GM12878 (cell line): ENCODE results near the gene CDYL2. TPM values are rescaled to one million over a fixed set of nuclear protein-coding genes. Genes with fewer than 3 reads are reported as not detected.

Experiments
- ATAC-seq: fragments of 200-7000 bp; cut with Tn5 transposase; 3 replicates; pipeline ENCODE4 v1.9.1; 2020; ENCODE audit warnings: mild to moderate bottlenecking, moderate library complexity
- BruUV-seq: library from RNA; stranded (reverse); fragments of 400-500 nt; replicated peaks from 2 replicates; lab custom pipeline; 2021; lab: Mats Ljungman, UMichigan
- CTCF ChIA-PET: fragments of 300-600 bp; sonication (Branson Sonifier 250); formaldehyde crosslinking; extraction: SDS; loops from one replicate; lab custom pipeline; 2021; ENCODE audit warnings: inconsistent platforms; lab: Yijun Ruan, JAX
- POLR2A ChIA-PET: fragments of 350-600 bp; formaldehyde crosslinking; extraction: SDS; loops from one replicate; lab custom pipeline; 2021; ENCODE audit warnings: inconsistent platforms; lab: Charles Lee
- RAD21 ChIA-PET: fragments of 300-600 bp; sonication (Branson Sonifier 250); formaldehyde crosslinking; loops from one replicate; lab custom pipeline; 2023; ENCODE audit warnings: antibody characterized with exemption; ENCODE audit not compliant: unreplicated experiment; lab: Charles Lee
- SMC1A ChIA-PET: fragments of 300-600 bp; sonication (Branson Sonifier 250); formaldehyde crosslinking; loops from one replicate; lab custom pipeline; 2023; ENCODE audit not compliant: unreplicated experiment, uncharacterized antibody; lab: Charles Lee
- DNase-seq: peaks from one replicate; pipeline ENCODE4 v3.0.0-alpha.2; 2011; ENCODE audit warnings: low read depth, low spot score
- FAIRE-seq: peaks from 3 replicates; lab custom pipeline; 2011; peaks lifted over from hg19 to GRCh38; lab: Jason Lieb, UNC
- H2AFZ ChIP-seq: 2 replicates; pipeline ENCODE4 v1.6.0; 2011; ENCODE audit warnings: low read depth, low read length, control low read depth; ENCODE audit not compliant: control insufficient read depth
- H3K27ac ChIP-seq: 2 replicates; pipeline ENCODE4 v1.5.1; 2011; ENCODE audit warnings: control low read depth; ENCODE audit not compliant: control insufficient read depth, insufficient read depth
- H3K27me3 ChIP-seq, 2 experiments: replicated peaks in 1 of 2; 2 replicates each; pipeline versions ENCODE4 v1.6.0 to v1.6.1; 2011; ENCODE audit warnings: low read length in 1 of 2; ENCODE audit not compliant: control insufficient read depth in 2 of 2, insufficient read depth in 2 of 2
- H3K36me3 ChIP-seq, 2 experiments: 2 replicates each; pipeline ENCODE4 v1.5.1; 2011; ENCODE audit warnings: low read length in 1 of 2; ENCODE audit not compliant: control insufficient read depth in 2 of 2, insufficient read depth in 2 of 2
- H3K4me1 ChIP-seq: 2 replicates; pipeline ENCODE4 v1.6.1; 2011; ENCODE audit warnings: mild to moderate bottlenecking, low read length, moderate library complexity, mixed read lengths; ENCODE audit not compliant: control insufficient read depth, insufficient read depth
- H3K4me2 ChIP-seq: 2 replicates; pipeline ENCODE4 v1.6.0; 2011; ENCODE audit warnings: control low read depth; ENCODE audit not compliant: control insufficient read depth, insufficient read depth
- H3K4me3 ChIP-seq: fragments of 200-600 bp; sonication (generic); 2 replicates; pipeline ENCODE4 v1.5.1; 2016
- H3K79me2 ChIP-seq: 2 replicates; pipeline ENCODE4 v1.6.0; 2011; ENCODE audit warnings: low read length; ENCODE audit not compliant: control insufficient read depth, insufficient read depth
- H3K9ac ChIP-seq: 2 replicates; pipeline ENCODE4 v1.8.0; 2011; ENCODE audit warnings: low read length, control low read depth, mixed read lengths; ENCODE audit not compliant: control insufficient read depth, insufficient read depth
- H3K9me3 ChIP-seq: replicated peaks from 3 replicates; pipeline ENCODE4 v1.5.1; 2011; ENCODE audit warnings: mild to moderate bottlenecking, low read length; ENCODE audit not compliant: control insufficient read depth, insufficient read depth
- H4K20me1 ChIP-seq: 2 replicates; pipeline ENCODE4 v1.6.0; 2011; ENCODE audit not compliant: control insufficient read depth, insufficient read depth
- BRCA1 ChIP-seq: IDR thresholded peaks from 2 replicates; pipeline ENCODE4 v1.6.1; 2011; ENCODE audit warnings: low read depth, low read length, improper control_type of control experiment
- CEBPZ ChIP-seq: fragments of 150-350 bp; IDR thresholded peaks from 2 replicates; pipeline ENCODE4 v1.6.1; 2016; ENCODE audit warnings: low read depth, low read length
- E4F1 ChIP-seq: fragments of 450-650 bp; IDR thresholded peaks from 2 replicates; pipeline ENCODE4 v1.6.1; 2018; ENCODE audit warnings: borderline replicate concordance, mild to moderate bottlenecking; ENCODE audit not compliant: partially characterized antibody
- EGR1 ChIP-seq, 2 experiments: IDR thresholded peaks; 1 replicate in 1 of 2; 2 replicates in 1 of 2; pipeline ENCODE4 v1.6.1; 2011 to 2012; ENCODE audit warnings: low read depth in 2 of 2, low read length in 2 of 2, borderline replicate concordance in 1 of 2, mild to moderate bottlenecking in 1 of 2, moderate library complexity in 1 of 2
- EP300 ChIP-seq, 2 experiments: fragments of 150-350 bp in 1 of 2; IDR thresholded peaks; 2 replicates each; pipeline ENCODE4 v1.6.1; 2011 to 2012; ENCODE audit warnings: low read depth in 2 of 2, low read length in 2 of 2, borderline replicate concordance in 1 of 2, improper control_type of control experiment in 1 of 2, inconsistent platforms in 1 of 2; ENCODE audit not compliant: control insufficient read depth in 1 of 2
- HDGF ChIP-seq: fragments of 450-650 bp; IDR thresholded peaks from 2 replicates; pipeline ENCODE4 v1.6.1; 2016; ENCODE audit warnings: antibody characterized with exemption
- IKZF1 ChIP-seq: fragments of 450-650 bp; conservative IDR thresholded peaks from 2 replicates; pipeline ENCODE4 v1.6.1; 2017; ENCODE audit warnings: antibody characterized with exemption, mild to moderate bottlenecking
- JUNB ChIP-seq: IDR thresholded peaks from 2 replicates; pipeline ENCODE4 v1.6.1; 2016; ENCODE audit warnings: antibody characterized with exemption, mild to moderate bottlenecking
- PBX3 ChIP-seq: IDR thresholded peaks from 2 replicates; pipeline ENCODE4 v1.6.1; 2011; ENCODE audit warnings: mild to moderate bottlenecking, low read depth, low read length, moderate library complexity; ENCODE audit not compliant: insufficient replicate concordance
- PKNOX1 ChIP-seq: fragments of 450-650 bp; IDR thresholded peaks from 2 replicates; pipeline ENCODE4 v1.6.1; 2016; ENCODE audit warnings: mild to moderate bottlenecking
- RFX5 ChIP-seq: IDR thresholded peaks from 2 replicates; pipeline ENCODE4 v1.6.1; 2011; ENCODE audit warnings: low read depth, low read length, improper control_type of control experiment
- RUNX3 ChIP-seq: IDR thresholded peaks from 2 replicates; pipeline ENCODE4 v1.6.1; 2012; ENCODE audit warnings: low read length, inconsistent platforms
- TAF1 ChIP-seq: IDR thresholded peaks from 2 replicates; pipeline ENCODE4 v1.6.1; 2011; ENCODE audit warnings: mild to moderate bottlenecking, low read depth, low read length, borderline replicate concordance
- TCF3 ChIP-seq: IDR thresholded peaks from 2 replicates; pipeline ENCODE4 v1.6.1; 2012; ENCODE audit warnings: low read depth, mild to moderate bottlenecking, low read length, borderline replicate concordance; ENCODE audit not compliant: insufficient read depth
- ZNF24 ChIP-seq: fragments of 450-650 bp; IDR thresholded peaks from 2 replicates; pipeline ENCODE4 v1.6.1; 2017; ENCODE audit warnings: antibody characterized with exemption, mild to moderate bottlenecking
- ZNF274 ChIP-seq: IDR thresholded peaks from one replicate; pipeline ENCODE4 v1.8.0; 2011; ENCODE audit not compliant: insufficient read length, insufficient read depth
- ZNF384 ChIP-seq: IDR thresholded peaks from 2 replicates; pipeline ENCODE4 v1.6.1; 2012; ENCODE audit warnings: low read depth, mild to moderate bottlenecking, low read length, improper control_type of control experiment, borderline replicate concordance
- WGBS: methylation state at CpG from one replicate; pipeline ENCODE4 v1.1.6; 2016; ENCODE audit warnings: low lambda C conversion rate; ENCODE audit not compliant: insufficient replicate concordance, insufficient coverage; ENCODE audit errors: missing lambda C conversion rate; 5-methylcytosine and 5-hydroxymethylcytosine counted together
- in situ Hi-C: fragments of 300-500 bp; cut with MboI; formaldehyde crosslinking; loops from 9 replicates; pipeline ENCODE4 v1.14.3; 2018; ENCODE audit warnings: mixed read lengths
- intact Hi-C: fragments of 100-400 bp; cut with micrococcal nuclease; formaldehyde crosslinking; loops from one replicate; pipeline ENCODE4 v1.14.2; 2022; ENCODE audit not compliant: unreplicated experiment
- polyA plus RNA-seq, 11 experiments: library from polyadenylated mRNA; depleted of rRNA in 4 of 11; unstranded in 6 of 11; stranded (reverse) in 5 of 11; fragments of >200 nt; fragmentation: Nextera tagmentation in 4 of 11; fragmentation: Illumina TruSeq in 1 of 11; extraction: Ambion mirVana in 4 of 11; extraction: Trizol in 1 of 11; gene quantifications; 1 replicate in 1 of 11; 2 replicates in 10 of 11; pipeline versions ENCODE4 v1.2.1 to v1.2.3, GENCODE V29; 2011 to 2016; ENCODE audit warnings: inconsistent platforms in 2 of 11, missing spikeins in 2 of 11, low read depth in 1 of 11
- total RNA-seq, 4 experiments: library from RNA; depleted of rRNA in 3 of 4; stranded (reverse); fragments of >200 nt in 3 of 4; fragmentation: Illumina TruSeq in 1 of 4; extraction: Trizol in 1 of 4; gene quantifications; 2 replicates each; pipeline versions ENCODE4 v1.2.1 to v1.2.3, GENCODE V29; 2013 to 2021

Gene CDYL2
- total and polyA plus RNA-seq, 10 of the 15 experiments (the other 5 are each of a cell fraction or from before 2014, with no cell fraction given) = 0.27 to 22.9 (median 3.9) TPM

GRCh38 chr16:80741724-80742123 is 62.7 kb downstream of the CDYL2 start:
- FAIRE-seq (no peak), ATAC-seq (no peak), DNase-seq (no peak)
- BruUV-seq = no TSS peak
- H3K27ac ChIP-seq = no peak overlapping the region
- no peak overlapping the region for H2AFZ ChIP-seq
- in situ Hi-C loops = no loop called here
- 31% methylated on average over 4 of the region's 4 CpGs for WGBS
- no peak overlapping the region for H3K9ac ChIP-seq
- H3K9me3 ChIP-seq = no peaks in the 10 kb centered on the region; the same call in 2 of the 3 replicates
- no peak overlapping the region for H3K4me2 ChIP-seq
- ChIA-PET CTCF (interaction anchor here (1.0 kb wide), 1 partner anchor 34 kb away, joined by 4 read pairs; no protein-coding TSS in a partner anchor), POLR2A (no interaction called here), SMC1A (no interaction called here), RAD21 (no interaction called here)
- H3K79me2 ChIP-seq = no peaks in the 10 kb centered on the region
- H3K4me1 ChIP-seq = no peaks in the 10 kb centered on the region
- TF ChIP-seq HDGF (no peak), JUNB (no peak), E4F1 (no peak), CEBPZ (no peak), ZNF274 (no peak), EGR1 (IDR thresholded peaks at IDR 0.05; ENCODE audit: borderline replicate concordance in 1 of 2, low read depth in 2 of 2, low read length in 2 of 2) (no peak), ZNF24 (no peak), RUNX3 (no peak), TCF3 (no peak), PBX3 (no peak), RFX5 (no peak), IKZF1 (no peak), EP300 (IDR thresholded peaks at IDR 0.05; ENCODE audit: borderline replicate concordance in 1 of 2, control insufficient read depth in 1 of 2, low read depth in 2 of 2, low read length in 2 of 2) (no peak), ZNF384 (no peak), BRCA1 (no peak), PKNOX1 (no peak), TAF1 (no peak)
- H3K36me3 ChIP-seq = no peaks in the 10 kb centered on the region
- H4K20me1 ChIP-seq = no peaks in the 10 kb centered on the region
- intact Hi-C loops = no loop called here
- H3K4me3 ChIP-seq = no peak overlapping the region
- H3K27me3 ChIP-seq = no peaks in the 10 kb centered on the region
